ENCODE data around the gene SDE2.
"Not testable (repeated sequence)": the region's sequence is repeated elsewhere in the genome, so short reads cannot be mapped to it uniquely, and the experiment has no call there.

Gene SDE2

GRCh38 chr1:225941187-225941941, 57.8 kb downstream of the SDE2 start, which contains the start of gene LEFTY2:
LEFTY2 (minus strand) TSS chr1:225941220; CDS start chr1:225941140, 80 bp downstream.
- no peak for DNase-seq

- no peak for DNase-seq
Measured at GRCh38 chr1:225940385-225941151, 58.6 kb downstream of the SDE2 start.

GRCh38 chr1:225939939-225940310, 59.2 kb downstream of the SDE2 start:
- not testable (repeated sequence) for DNase-seq

GRCh38 chr1:225939097-225939938, 59.8 kb downstream of the SDE2 start:
- not testable (repeated sequence) for DNase-seq

GRCh38 chr1:225937048-225937968, 61.8 kb downstream of the SDE2 start:
- DNase-seq = no peak

GRCh38 chr1:225936523-225936922, 62.6 kb downstream of the SDE2 start:
- no peak for DNase-seq

- not testable (repeated sequence) for DNase-seq
Measured at GRCh38 chr1:225936086-225936485, 63.1 kb downstream of the SDE2 start.

GRCh38 chr1:225934711-225935110, 64.4 kb downstream of the SDE2 start:
- no peak for DNase-seq

- no peak for DNase-seq
Measured at GRCh38 chr1:225933072-225933471, 66.1 kb downstream of the SDE2 start.
